Activated CD8-positive, alpha-beta memory T cell treated with anti-CD3 and anti-CD28 coated beads for 36 hours (primary cell): ENCODE data around the gene SPINK13. TPM values are rescaled to one million over a fixed set of nuclear protein-coding genes. Genes with fewer than 3 reads are reported as not detected.
"Not testable (repeated sequence)": the region's sequence is repeated elsewhere in the genome, so short reads cannot be mapped to it uniquely, and the experiment has no call there.

Experiments used
- CTCF ChIA-PET: fragments of 350-600 bp; sonication (Branson Sonifier 250); formaldehyde crosslinking; loops from one replicate; lab custom pipeline; 2021; ENCODE audit warnings: antibody characterized with exemption; lab: Charles Lee
- POLR2A ChIA-PET: fragments of 350-600 bp; sonication (Branson Sonifier 250); formaldehyde crosslinking; loops from one replicate; lab custom pipeline; 2021; ENCODE audit warnings: antibody characterized with exemption; lab: Charles Lee
- total RNA-seq, 2 experiments: library from RNA; stranded (reverse); gene quantifications; one replicate each; pipeline ENCODE4 v1.2.3, GENCODE V29; 2021

The SPINK13 gene, protein sequence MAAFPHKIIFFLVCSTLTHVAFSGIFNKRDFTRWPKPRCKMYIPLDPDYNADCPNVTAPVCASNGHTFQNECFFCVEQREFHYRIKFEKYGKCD
- not detected for total RNA-seq

DNA sequence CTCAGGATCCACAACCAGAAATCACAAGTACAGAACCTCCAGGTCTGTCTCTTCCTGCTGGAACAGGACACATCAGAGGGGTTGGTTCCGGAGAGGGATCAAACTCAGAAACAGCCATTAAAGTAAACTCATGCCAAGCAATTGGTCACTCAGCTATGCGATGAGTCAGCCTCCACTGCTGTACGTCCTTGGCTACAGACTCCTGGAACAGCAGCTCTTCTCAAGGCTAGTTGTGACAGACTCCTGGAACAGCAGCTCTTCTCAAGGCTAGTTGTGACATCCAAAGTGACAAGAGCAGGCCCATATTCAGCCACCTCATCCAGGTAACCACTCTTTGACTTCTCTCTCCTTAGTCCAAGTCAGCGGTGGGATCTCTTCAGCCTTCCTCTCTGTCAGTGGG lies at the start of gene SPINK13:
Gene SPINK13 (plus strand): TSS at position 229 of the 400 bp plus-strand sequence. CDS start 1,279 bp downstream, outside the sequence.
- POLR2A ChIA-PET = no interaction called here
- CTCF ChIA-PET = no interaction called here

DNA sequence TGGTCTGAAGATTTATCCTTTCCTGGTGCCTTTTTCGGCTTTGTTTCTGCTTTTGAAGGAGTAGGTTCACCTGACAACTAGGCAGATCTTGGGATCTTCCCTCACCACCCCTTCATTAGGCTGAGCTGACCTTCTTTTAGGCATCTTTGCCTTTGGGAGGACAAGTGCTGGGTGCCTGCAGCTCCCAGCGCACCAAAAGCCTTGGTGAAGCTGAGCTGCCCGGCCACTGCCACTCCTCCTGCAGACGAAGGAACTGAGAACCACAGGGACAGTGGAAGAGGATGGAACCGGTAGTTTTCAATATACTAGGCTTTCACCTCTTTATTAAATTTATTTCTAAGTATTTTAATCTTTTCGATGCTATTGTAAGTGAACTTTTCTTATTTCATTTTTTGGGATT lies 47.1 kb upstream of the SPINK13 start:
- CTCF ChIA-PET = no interaction called here
- POLR2A ChIA-PET = no interaction called here

DNA sequence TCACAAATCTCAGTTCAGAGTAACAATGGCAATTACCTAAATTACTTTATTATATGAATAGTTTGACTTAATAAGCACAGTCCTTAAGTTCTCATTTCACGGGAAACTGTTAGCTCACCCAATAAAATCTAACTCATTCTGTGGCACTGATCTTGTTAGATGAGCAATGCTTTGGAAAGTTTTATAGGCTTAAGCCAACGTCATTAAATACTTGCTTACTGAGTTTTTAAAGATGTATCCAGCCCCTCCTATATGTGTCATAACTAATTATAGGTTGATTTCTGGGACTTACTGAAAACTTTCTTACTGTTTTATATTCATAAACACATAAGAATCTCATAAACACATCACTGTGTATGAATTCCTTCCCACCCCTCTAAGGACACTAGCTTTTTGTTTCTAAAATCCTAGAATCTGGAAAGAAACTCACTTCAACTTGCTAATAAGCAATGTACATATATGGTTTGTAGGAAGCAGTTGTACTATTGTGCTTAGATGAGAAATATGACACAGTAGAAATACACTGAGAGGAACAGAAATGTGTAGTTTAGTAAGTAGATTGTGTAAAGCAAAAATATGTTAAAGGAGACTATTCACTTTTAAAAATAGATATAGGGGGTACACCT lies 44.4 kb upstream of the SPINK13 start:
- POLR2A ChIA-PET = no interaction called here

DNA sequence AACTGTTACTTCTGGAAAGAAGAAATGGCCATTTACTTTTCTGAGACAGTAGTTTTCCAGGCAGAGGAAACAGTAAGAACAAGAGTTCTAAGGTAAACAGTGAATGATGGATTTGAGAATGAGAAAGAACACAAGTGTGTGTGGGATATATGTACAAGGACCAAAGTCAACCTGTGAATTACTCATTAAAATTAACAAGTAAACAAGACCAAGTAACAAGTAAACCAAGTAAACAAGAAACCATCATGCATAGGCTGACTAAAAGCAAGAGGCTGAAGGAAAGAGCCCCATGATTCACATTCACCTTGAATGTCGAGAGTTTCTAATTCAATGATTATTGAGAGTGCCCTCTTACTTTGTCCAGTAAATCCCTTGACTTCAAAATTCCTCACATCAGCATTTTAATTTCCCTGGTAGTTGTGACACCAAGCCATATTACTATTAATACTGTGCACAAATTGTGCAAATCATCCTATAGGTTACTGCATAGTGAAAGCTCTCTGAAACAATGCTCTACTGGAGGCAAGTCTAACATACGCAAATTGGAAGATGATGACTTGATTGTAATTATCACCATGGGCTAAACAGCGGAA lies 40.1 kb upstream of the SPINK13 start:
- CTCF ChIA-PET = no interaction called here

More for the DNA sequence above, 44.4 kb upstream of the SPINK13 start:
- CTCF ChIA-PET = no interaction called here

DNA sequence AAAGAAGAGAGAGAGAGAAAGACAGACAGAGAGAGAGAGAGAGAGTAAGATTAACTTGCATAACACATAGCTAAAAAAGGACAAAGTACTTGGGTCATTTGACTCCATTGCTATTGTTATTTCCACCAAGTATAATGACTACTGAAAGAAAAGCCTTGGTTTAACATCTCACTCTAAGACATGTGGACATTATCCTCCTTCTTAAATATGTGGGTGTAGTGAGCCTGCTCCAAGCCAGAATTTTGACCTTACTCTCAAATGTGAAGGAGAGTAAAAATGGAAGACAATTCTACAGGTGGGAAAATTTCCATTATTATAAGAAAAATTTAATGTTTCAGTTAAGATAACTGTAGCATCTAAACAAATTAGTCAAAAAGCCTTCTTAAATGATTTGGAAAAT lies 38.8 kb upstream of the SPINK13 start:
- CTCF ChIA-PET = no interaction called here
- POLR2A ChIA-PET = no interaction called here

More for the DNA sequence above, 40.1 kb upstream of the SPINK13 start:
- POLR2A ChIA-PET = no interaction called here

DNA sequence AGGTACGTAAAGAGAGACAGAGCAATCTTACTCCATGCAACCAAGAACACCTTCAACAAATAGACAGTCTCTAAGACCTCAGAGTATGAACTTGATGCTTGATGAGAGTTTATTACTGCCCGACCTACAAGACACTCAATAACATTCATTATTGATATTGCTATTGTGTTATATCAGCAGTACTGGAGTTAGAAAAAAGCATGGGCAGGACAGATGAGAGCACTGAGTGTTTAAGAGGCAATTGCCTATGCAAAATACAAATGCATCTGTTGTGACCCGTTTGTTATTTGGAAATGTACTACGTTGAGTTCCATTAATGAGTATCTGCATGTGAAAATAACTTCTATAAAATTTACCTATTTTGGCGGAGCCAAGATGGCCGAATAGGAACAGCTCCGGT lies 38.4 kb upstream of the SPINK13 start:
- CTCF ChIA-PET = no interaction called here
- POLR2A ChIA-PET = no interaction called here

DNA sequence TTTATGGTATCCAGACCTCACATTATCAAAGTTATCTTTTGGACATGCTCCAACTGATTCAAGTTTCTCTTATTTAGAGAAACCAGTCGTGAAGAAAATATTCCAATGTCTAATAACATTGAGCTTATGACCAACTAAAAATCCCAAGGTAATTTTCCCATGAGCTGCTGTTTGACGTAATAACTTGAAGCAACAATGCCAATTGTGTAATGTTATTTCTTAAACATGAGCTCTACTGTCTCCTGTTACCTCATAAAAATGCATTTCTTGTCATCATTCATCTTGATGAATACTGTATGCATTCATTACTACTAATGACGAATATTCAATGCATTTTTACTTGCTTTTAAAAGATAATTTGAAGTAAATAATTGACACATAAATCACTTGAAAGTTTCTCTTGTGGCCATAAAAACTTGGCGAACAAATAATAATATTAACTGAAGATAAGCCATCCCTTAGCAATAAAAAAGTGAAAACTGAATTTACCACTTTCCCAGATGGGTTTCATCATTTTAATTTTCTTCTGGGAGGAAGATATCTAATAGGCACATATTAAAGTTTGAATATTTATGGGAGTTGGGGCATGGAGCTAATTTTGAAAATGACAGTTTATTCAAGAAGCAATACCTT lies 30.7 kb upstream of the SPINK13 start:
- ChIA-PET POLR2A (no interaction called here), CTCF (no interaction called here)

DNA sequence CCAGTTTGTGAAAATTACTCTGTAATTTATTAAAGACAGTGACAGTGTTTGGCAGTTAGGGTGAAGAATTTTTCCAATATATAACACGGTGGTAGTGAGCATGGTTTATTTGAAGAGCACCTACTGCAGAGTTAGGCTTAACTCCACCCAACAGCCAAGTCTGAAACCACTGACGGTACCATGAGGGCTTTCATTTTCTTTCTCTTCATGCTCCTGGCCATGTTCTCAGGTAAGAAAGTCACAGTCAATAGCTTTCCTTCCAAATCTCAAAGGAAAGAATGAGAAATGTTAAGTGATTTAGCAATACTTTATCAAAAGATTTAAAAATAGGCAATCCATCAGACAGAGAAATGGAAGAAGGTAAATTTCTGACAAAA lies 30.2 kb upstream of the SPINK13 start, which contains the start of gene MARCOL:
Gene MARCOL (plus strand): TSS at position 108 of the 377 bp plus-strand sequence. CDS start 73 bp downstream, at position 181.
- POLR2A ChIA-PET = no interaction called here
- CTCF ChIA-PET = no interaction called here

DNA sequence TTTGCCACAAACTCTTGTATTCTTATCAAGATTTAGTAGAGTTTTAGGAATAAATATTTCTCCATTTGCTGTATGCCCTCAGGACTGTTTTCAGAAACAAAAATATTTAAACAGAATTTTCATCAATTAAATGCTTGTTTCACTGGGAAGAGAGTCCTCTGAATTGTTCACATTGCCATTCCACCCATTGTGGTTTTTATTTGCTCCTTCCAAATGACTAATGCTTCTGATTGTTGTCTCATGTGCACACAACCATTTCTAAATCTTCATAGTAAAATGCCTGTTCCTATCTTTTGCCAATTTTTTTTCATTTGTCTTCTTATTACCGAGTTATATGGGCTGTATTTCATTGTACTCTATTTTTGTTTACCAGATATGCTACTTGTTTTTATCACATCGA lies 19.7 kb upstream of the SPINK13 start:
- CTCF ChIA-PET = no interaction called here
- POLR2A ChIA-PET = no interaction called here

DNA sequence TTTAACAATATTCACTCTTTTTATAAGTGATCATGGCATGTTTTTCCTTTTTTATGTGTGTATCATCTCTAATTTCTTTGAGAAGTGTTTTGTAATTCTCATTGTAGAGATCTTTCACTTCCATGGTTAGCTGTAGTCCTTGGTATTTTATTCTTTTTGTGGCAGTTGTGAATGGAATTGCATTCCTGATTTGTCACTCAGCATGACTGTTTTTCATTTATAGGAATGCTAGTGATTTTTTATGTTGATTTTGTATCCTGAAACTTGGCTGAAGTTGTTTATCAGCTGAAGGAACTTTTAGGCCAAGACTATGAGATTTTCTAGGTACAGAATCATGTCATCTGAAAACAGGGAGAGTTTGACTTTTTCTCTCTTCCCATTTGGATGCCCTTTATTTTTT lies 13.1 kb upstream of the SPINK13 start:
- ChIA-PET CTCF (no interaction called here), POLR2A (no interaction called here)

DNA sequence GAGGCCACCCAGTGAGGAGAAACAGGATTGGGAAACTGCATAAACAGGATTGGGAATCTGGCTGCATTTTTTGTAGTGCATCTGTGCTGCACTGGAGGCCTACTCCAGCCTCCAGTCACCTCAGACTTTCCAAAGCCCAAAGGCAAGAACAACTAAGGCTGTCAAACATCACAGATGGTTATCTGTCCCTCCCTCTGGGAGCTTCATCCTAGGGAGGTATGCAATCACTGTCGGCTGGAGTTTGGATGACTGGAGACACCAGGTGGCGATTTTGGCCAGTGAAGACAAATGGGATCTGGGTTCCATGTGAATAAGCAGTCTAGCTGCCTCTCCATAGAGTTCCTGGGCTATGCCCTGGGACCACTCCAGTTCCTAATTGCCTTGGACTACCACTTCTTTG lies 9.3 kb upstream of the SPINK13 start:
- POLR2A ChIA-PET = no interaction called here

DNA sequence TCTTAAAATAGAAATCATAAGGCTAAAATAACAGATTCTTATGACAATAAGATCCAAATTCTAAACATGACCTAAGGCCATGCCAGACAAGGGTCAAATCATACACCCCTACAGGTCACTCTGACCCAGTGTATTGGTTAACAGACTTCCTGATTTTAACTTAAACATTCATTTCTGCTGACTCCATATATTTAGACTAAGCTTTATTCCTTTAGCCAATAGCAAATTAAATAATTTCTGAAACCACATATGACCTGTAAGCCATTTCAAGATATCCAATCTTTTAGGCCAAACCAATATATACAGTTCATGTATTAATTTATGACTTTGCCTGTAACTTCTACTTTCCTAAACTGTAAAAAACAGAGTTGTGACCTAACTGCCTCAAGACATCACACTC lies 7.4 kb upstream of the SPINK13 start:
- CTCF ChIA-PET = no interaction called here
- POLR2A ChIA-PET = no interaction called here

More for the DNA sequence above, 9.3 kb upstream of the SPINK13 start:
- CTCF ChIA-PET = no interaction called here

DNA sequence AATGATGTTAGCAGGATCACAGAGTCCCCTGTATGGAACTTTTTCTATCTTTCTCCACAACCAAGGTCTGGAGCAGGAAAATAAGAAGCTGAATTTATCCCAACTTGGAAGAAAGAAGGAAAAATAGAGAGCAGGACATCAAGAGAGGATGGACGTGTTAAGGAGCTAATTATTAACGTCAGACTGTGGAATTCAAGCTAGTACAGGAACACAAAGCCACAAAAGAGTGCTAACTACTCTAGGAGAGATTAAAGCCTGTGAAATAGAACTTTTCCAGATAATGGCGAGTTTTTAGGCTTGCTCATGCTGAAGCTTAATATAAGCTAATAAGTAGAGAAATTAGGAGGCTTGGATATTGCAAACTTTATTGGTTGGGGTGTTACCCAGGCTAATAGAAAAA lies 632 bp upstream of the SPINK13 start:
- POLR2A ChIA-PET = no interaction called here
- CTCF ChIA-PET = no interaction called here

DNA sequence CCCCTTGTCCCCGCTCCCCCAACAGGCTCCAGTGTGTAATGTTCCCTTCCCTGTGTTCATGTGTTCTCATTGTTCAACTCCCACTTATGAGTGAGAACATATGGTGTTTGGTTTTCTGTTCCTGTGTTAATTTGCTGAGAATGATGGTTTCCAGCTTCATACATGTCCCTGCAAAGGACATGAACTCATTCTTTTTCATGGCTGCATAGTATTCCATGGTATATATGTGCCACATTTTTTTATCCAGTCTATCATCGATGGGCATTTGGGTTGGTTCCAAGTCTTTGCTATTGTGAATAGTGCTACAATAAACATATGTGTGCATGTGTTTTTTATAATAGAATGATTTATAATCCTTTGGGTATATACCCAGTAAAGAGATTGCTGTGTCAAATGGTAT lies 6.5 kb downstream of the SPINK13 start:
- CTCF ChIA-PET, POLR2A ChIA-PET: not testable (repeated sequence)

DNA sequence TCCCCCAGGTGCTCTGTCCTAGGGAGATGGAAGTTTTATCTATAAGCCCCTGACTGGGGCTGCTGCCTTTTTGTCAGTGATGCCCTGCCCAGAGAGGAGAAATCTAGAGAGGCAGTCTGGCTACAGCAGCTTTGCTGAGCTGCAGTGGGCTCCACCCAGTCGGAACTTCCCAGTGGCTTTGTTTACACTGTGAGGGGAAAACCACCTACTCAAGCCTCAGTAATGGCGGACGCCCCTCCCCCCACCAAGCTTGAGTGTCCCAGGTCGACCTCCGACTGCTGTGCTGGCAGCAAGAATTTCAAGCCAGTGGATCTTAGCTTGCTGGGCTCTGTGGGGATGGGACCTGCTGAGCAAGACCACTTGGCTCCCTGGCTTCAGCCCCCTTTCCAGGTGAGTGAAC lies 12.3 kb downstream of the SPINK13 start:
- POLR2A ChIA-PET, CTCF ChIA-PET: not testable (repeated sequence)

DNA sequence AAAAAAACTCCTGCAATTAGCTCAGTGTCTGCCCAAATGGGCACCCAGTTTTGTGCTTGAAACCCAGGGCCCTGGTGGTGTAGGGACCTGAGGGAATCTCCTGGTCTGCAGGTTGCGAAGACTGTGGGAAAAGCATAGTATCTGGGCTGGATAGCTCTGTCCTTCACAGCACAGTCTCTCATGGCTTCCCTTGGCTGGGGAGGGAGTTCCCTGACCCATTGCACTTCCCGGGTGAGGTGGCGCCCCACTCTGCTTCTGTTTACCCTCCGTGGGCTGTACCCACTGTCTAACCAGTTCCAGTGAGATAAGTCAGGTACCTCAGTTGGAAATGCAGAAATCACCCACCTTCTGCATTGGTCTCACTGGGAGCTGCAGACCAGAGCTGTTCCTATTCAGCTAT lies 12.7 kb downstream of the SPINK13 start:
- POLR2A ChIA-PET = not testable (repeated sequence)

DNA sequence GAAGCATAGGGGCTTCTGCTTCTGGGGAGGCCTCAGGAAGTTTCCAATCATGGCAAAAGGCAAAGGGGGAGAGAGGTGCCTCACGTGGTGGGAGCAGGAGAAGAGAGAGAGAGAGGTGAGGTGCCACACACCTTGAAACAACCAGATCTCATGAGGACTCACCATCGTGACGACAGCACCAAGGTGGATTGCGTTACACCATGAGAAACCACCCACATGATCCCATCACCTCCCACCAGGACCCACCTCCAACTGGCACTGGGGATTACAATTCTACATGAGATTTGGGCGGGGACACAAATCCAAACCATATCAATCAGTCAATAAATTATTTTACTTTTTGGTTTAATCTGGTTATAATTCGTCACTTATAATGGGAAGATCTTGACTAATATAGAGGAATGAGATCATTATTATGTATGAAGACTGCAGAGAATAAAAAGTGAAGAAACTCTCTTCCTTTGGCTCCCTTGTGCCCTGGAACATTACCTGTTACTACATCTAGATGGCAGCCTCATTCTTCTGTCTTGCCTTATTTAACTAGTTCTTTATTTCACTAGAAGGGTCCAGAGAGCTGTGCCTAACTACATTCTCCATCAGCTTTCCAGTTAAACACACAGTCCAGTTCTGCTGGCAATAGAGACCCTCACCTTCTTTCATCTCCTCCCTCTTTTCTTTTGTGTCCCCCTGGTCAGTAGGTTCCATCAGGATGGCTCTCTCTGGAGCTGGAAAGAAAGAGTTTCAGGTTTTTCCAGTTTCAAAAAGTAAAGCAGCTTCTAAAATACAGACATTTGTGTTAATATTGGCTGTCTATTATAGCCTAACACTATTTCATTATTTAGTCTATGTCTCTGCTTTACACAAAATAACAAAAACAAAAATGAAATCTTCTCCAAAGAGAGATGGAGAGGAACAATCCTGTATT lies 21.9 kb downstream of the SPINK13 start:
- ChIA-PET CTCF (no interaction called here), POLR2A (no interaction called here)

More for the DNA sequence above, 12.7 kb downstream of the SPINK13 start:
- CTCF ChIA-PET = not testable (repeated sequence)

DNA sequence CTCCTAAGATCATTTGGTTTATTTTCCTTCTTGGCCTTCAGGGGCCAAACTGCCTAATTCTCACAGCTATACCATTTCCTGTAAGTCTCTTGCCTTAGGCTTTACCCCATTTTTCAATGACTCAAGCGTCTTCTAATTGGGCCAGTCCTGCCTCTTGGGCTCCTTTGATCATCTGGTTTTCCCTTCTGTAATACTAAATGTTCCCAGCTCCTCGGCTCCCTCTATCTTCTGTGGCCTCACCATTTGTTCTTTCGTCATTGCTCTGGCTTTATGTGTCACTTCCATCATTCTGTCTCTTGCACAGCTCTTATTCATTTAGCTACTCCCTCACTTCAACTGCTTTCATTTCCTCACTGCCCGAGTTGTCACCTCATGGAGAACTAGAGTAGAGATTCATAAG lies 29.1 kb downstream of the SPINK13 start:
- ChIA-PET POLR2A (no interaction called here), CTCF (no interaction called here)

DNA sequence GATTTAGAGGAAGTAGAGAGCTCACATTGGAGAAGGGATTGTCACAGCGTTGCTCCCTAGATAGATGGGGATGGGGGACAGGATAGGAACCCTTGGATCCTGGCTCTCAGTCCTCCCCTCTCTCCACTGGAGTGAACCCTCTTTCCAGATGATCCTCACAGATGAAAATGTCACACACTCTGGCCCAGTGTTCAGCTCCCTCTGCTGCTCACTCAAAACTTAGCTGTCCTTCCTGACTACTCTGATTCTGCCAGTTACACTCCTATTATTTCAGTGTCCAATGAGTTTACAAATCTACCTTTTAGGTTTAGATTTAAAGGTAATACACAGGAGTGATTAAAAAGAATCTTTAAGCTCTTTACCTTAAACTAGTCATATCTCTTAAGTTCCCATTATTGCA lies 37.9 kb downstream of the SPINK13 start:
- POLR2A ChIA-PET = no interaction called here
- CTCF ChIA-PET = no interaction called here

DNA sequence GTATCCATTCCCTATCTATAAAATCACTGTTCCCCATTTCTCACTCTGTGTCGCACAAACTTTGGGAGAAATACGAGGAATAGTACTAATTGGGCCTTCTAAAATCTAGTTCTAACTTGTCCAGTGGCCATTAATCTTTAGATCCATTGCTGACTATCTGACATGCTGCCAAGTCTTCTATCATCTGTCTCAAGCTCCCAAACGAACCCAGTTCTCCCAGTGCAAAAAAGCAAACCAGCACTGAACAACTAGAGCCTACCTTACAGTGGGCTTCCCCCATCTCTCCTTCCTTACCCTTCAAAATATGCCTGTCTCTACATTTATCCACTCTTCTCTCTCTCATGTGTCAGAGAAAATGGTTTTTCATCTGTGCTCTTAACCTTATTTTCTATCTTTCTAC lies 40.4 kb downstream of the SPINK13 start:
- POLR2A ChIA-PET = no interaction called here
- CTCF ChIA-PET = no interaction called here
